ENCODE data around the gene IQSEC3. TPM values are rescaled to one million over a fixed set of nuclear protein-coding genes. Genes with fewer than 3 reads are reported as not detected.

Gene IQSEC3
- total RNA-seq, 4 donors from 2014 or later = 0.02 to 0.36 (median 0.07) TPM

GRCh38 chr12:115960-116915 is 49.7 kb downstream of the IQSEC3 start:
- no peaks in the 10 kb centered on the region for H3K4me1 ChIP-seq
- TF ChIP-seq CTCF (IDR thresholded peaks at IDR 0.05 in 4 of 5, conservative IDR thresholded peaks at IDR 0.05 in 1 of 5) (no peak), POLR2A (IDR thresholded peaks at IDR 0.05) (no peak)
- DNase-seq = no peak
- ATAC-seq = no peak
- H3K4me3 ChIP-seq = no peak overlapping the region
- H3K36me3 ChIP-seq = no peaks in the 10 kb centered on the region
- no peak overlapping the region for H3K27ac ChIP-seq
- H3K27me3 ChIP-seq = peaks cover 0 to 9% (median 3%) of the 10 kb centered on the region in 3 donors
- intact Hi-C loops (cut with DNase I; ENCODE audit: low total_unique reads) (no loop called here), in situ Hi-C loops (cut with MboI; ENCODE audit: low sequenced_read_pairs in 4 of 4) (no loop called here)
- H3K9me3 ChIP-seq = no peaks in the 10 kb centered on the region

- H3K4me1 ChIP-seq = no peaks in the 10 kb centered on the region
- H3K4me3 ChIP-seq = no peak overlapping the region
- in situ Hi-C loops (cut with MboI; ENCODE audit: low sequenced_read_pairs in 4 of 4) = no loop called here
- TF ChIP-seq CTCF (IDR thresholded peaks at IDR 0.05 in 4 of 5, conservative IDR thresholded peaks at IDR 0.05 in 1 of 5) = no peak
- no peak for TF ChIP-seq POLR2A (IDR thresholded peaks at IDR 0.05)
- ATAC-seq (no peak), DNase-seq (no peak)
- intact Hi-C loops (cut with DNase I; ENCODE audit: low total_unique reads) = no loop called here
- H3K27ac ChIP-seq = no peak overlapping the region
- H3K36me3 ChIP-seq = no peaks in the 10 kb centered on the region
- H3K27me3 ChIP-seq = peaks cover 0 to 6% (median 3%) of the 10 kb centered on the region in 3 donors
- no peaks in the 10 kb centered on the region for H3K9me3 ChIP-seq
These were observed 50.7 kb downstream of the IQSEC3 start for GRCh38 chr12:117311-117710.

GRCh38 chr12:117816-118345 is 51.3 kb downstream of the IQSEC3 start:
- DNase-seq = no peak
- Histone ChIP-seq H3K36me3 (no peaks in the 10 kb centered on the region), H3K4me1 (no peaks in the 10 kb centered on the region), H3K27me3 (peaks cover 0 to 6% (median 3%) of the 10 kb centered on the region in 3 donors), H3K4me3 (no peak overlapping the region), H3K27ac (no peak overlapping the region), H3K9me3 (no peaks in the 10 kb centered on the region)
- TF ChIP-seq POLR2A (IDR thresholded peaks at IDR 0.05) = no peak
- no peak for ATAC-seq
- in situ Hi-C loops (cut with MboI; ENCODE audit: low sequenced_read_pairs in 4 of 4) = no loop called here
- intact Hi-C loops (cut with DNase I; ENCODE audit: low total_unique reads) = no loop called here

- Histone ChIP-seq H3K27me3 (peaks cover 0 to 6% (median 3%) of the 10 kb centered on the region in 3 donors), H3K4me3 (no peak overlapping the region), H3K27ac (no peak overlapping the region), H3K4me1 (no peaks in the 10 kb centered on the region), H3K9me3 (no peaks in the 10 kb centered on the region), H3K36me3 (no peaks in the 10 kb centered on the region)
- intact Hi-C loops (cut with DNase I; ENCODE audit: low total_unique reads) (no loop called here), in situ Hi-C loops (cut with MboI; ENCODE audit: low sequenced_read_pairs in 4 of 4) (no loop called here)
- no peak for ATAC-seq
- TF ChIP-seq CTCF (IDR thresholded peaks at IDR 0.05 in 4 of 5, conservative IDR thresholded peaks at IDR 0.05 in 1 of 5) (no peak), POLR2A (IDR thresholded peaks at IDR 0.05) (no peak)
- no peak for DNase-seq
These were observed 52.0 kb downstream of the IQSEC3 start for GRCh38 chr12:118591-118990.

- peaks cover 0 to 8% (median 3%) of the 10 kb centered on the region in 3 donors for H3K27me3 ChIP-seq
- in situ Hi-C loops (cut with MboI; ENCODE audit: low sequenced_read_pairs in 4 of 4) = no loop called here
- no peak overlapping the region for H3K27ac ChIP-seq
- H3K4me1 ChIP-seq = no peaks in the 10 kb centered on the region
- H3K4me3 ChIP-seq = no peak overlapping the region
- ATAC-seq (no peak), DNase-seq (no peak)
- TF ChIP-seq CTCF (IDR thresholded peaks at IDR 0.05 in 4 of 5, conservative IDR thresholded peaks at IDR 0.05 in 1 of 5) = no peak
- no peak for TF ChIP-seq POLR2A (IDR thresholded peaks at IDR 0.05)
- H3K9me3 ChIP-seq = no peaks in the 10 kb centered on the region
- no peaks in the 10 kb centered on the region for H3K36me3 ChIP-seq
- intact Hi-C loops (cut with DNase I; ENCODE audit: low total_unique reads) = no loop called here
These were observed 54.4 kb downstream of the IQSEC3 start for GRCh38 chr12:120951-121350.
